Epithelial cell of proximal tubule (primary cell): ENCODE results near the gene PRDM16. TPM values are rescaled to one million over a fixed set of nuclear protein-coding genes. Genes with fewer than 3 reads are reported as not detected.

Experiments
- DNase-seq: peaks from one replicate; pipeline ENCODE4 v3.0.0-alpha.2; 2011; ENCODE audit warnings: low read depth
- H3K4me3 ChIP-seq: 2 replicates; pipeline ENCODE4 v1.5.1; 2011; ENCODE audit warnings: low read depth, mild to moderate bottlenecking, low read length
- total RNA-seq: library from RNA; depleted of rRNA; stranded (reverse); fragments of >200 nt; gene quantifications from 2 replicates; pipeline ENCODE4 v1.2.3, GENCODE V29; 2015
- TF ChIP-seq, protein P1 (sequence below): conservative IDR thresholded peaks from 2 replicates; pipeline ENCODE4 v1.5.1; 2012; ENCODE audit warnings: low read depth, mild to moderate bottlenecking, low read length

PRDM16 gene
- total RNA-seq, 1 donor from 2014 or later = 0.06 TPM

DNA sequence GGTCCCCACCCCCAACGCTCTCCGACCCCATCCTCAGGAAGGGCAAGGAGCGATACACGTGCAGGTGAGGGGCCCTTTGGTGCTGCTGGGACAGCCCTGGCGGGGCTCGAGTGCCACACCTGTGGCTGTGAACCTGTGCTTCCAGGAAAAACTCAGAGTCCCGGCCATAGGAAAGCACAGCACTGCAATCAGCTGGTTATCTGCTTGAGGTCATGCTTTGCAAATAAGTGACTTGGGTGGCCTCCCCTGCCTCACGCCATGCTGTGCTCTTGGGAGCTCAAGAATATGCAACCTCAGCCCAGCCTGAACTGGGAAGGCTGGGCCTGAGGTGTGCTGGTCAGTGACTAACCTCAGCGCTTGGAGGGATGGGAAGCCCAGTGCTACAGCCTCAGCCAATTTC is 348.9 kb downstream of the PRDM16 start:
- TF ChIP-seq, protein P1, sequence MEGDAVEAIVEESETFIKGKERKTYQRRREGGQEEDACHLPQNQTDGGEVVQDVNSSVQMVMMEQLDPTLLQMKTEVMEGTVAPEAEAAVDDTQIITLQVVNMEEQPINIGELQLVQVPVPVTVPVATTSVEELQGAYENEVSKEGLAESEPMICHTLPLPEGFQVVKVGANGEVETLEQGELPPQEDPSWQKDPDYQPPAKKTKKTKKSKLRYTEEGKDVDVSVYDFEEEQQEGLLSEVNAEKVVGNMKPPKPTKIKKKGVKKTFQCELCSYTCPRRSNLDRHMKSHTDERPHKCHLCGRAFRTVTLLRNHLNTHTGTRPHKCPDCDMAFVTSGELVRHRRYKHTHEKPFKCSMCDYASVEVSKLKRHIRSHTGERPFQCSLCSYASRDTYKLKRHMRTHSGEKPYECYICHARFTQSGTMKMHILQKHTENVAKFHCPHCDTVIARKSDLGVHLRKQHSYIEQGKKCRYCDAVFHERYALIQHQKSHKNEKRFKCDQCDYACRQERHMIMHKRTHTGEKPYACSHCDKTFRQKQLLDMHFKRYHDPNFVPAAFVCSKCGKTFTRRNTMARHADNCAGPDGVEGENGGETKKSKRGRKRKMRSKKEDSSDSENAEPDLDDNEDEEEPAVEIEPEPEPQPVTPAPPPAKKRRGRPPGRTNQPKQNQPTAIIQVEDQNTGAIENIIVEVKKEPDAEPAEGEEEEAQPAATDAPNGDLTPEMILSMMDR = no peak
- DNase-seq = no peak
- no peak overlapping the region for H3K4me3 ChIP-seq

GRCh38 chr1:3418600-3418999 is 349.6 kb downstream of the PRDM16 start:
- TF ChIP-seq, protein P1 = no peak
- no peak overlapping the region for H3K4me3 ChIP-seq
- no peak for DNase-seq

GRCh38 chr1:3419415-3420204 is 350.6 kb downstream of the PRDM16 start:
- no peak for DNase-seq

DNA sequence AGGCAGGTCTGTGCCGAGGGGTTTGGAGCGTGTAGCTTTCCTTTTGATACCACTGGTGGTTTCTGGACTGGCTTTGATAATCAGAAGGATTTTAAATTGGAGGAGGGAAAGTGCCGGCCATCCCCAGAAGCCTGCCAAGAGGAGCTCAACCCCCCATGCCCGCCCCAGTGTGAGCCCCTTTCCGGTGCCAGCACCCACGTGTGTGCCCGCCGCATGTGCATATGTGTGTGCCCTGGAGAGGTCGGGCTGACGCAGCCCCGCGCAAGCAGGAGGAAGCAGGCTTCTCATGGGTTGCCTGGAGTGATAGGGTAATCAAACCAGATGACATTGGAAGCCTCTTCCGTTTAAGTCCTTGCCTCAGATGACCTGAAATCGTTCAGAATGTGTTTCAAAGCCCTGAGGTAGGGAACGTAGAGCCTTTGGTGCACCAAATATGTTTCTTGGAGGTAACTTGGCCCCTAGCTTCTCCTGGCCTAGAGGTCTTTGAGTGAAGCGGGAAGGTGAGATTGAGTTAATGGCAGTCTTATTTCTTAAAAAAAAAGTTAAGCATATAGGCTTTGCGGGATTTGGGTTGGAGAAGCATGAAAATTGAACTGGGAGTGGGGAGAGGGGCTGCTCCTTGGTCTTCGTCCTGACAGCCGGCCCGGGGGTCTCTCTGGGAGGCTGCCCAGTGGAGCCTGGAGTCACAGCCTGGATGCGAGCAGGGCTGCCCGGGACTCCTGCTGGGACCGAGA is 351.4 kb downstream of the PRDM16 start:
- no peak overlapping the region for H3K4me3 ChIP-seq
- DNase-seq = no peak
- TF ChIP-seq, protein P1 = no peak

More at GRCh38 chr1:3419415-3420204, 350.6 kb downstream of the PRDM16 start:
- TF ChIP-seq, protein P1 = no peak
- H3K4me3 ChIP-seq = no peak overlapping the region

DNA sequence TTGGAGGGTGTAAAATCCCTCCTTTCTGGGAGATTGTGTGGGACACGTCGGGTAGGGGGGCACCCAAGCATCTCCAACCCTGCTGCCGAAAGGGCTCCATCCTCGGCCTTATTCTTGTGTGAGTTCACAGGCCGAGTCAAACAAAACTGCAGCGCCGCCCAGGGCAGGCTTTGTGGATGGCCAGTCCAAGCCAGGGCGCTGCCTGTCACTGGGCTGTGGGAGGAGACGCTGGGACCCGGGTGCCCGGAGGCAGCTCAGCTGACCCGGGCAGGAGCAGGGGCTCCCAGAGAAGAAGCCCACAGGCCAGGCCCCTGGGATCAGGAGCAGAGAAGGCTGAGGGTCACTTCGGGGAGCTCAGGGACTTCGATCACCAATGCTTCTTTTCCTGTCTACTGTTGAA is 353.6 kb downstream of the PRDM16 start:
- no peak for DNase-seq
- TF ChIP-seq, protein P1 = no peak
- H3K4me3 ChIP-seq = no peak overlapping the region

GRCh38 chr1:3423245-3423829 is 354.3 kb downstream of the PRDM16 start:
- no peak overlapping the region for H3K4me3 ChIP-seq
- TF ChIP-seq, protein P1 = no peak
- no peak for DNase-seq
